IMR-90 (cell line): Measurements from ENCODE around the gene ATG4A. TPM values are rescaled to one million over a fixed set of nuclear protein-coding genes. Genes with fewer than 3 reads are reported as not detected.

Experiments
- ATAC-seq: fragments of 200-7000 bp; cut with Tn5 transposase; 2 replicates; pipeline ENCODE4 v1.9.1; 2020; ENCODE audit warnings: low read depth, mild to moderate bottlenecking, moderate library complexity
- BruUV-seq: library from RNA; stranded (reverse); fragments of 400-500 nt; replicated peaks from 2 replicates; lab custom pipeline; 2021; lab: Mats Ljungman, UMichigan
- CTCF ChIA-PET: fragments of 300-600 bp; formaldehyde crosslinking; extraction: SDS; loops from one replicate; lab custom pipeline; 2021; ENCODE audit warnings: antibody characterized with exemption; lab: Yijun Ruan, JAX
- POLR2A ChIA-PET: fragments of 300-600 bp; sonication (Branson Sonifier 250); formaldehyde crosslinking; loops from one replicate; lab custom pipeline; 2022; ENCODE audit warnings: antibody characterized with exemption; ENCODE audit not compliant: unreplicated experiment; lab: Charles Lee
- DNase-seq: peaks from one replicate; pipeline ENCODE4 v3.0.0; 2013
- H2AFZ ChIP-seq: replicated peaks from 2 replicates; pipeline ENCODE3; 2013; ENCODE audit warnings: low read length, mild to moderate bottlenecking; ENCODE audit not compliant: poor library complexity
- H2AK5ac ChIP-seq: 2 replicates; pipeline ENCODE4 v1.6.1; 2013; ENCODE audit warnings: low read depth, low read length, inconsistent platforms
- H2AK9ac ChIP-seq: replicated peaks from 2 replicates; pipeline ENCODE3; 2013; ENCODE audit warnings: mild to moderate bottlenecking, low read depth, low read length, moderate library complexity; ENCODE audit not compliant: poor library complexity
- H2BK120ac ChIP-seq: 2 replicates; pipeline ENCODE4 v1.6.1; 2013; ENCODE audit warnings: low read depth, low read length, inconsistent platforms
- H2BK15ac ChIP-seq: 3 replicates; pipeline ENCODE4 v1.6.1; 2013; ENCODE audit warnings: low read depth, low read length, inconsistent platforms
- H2BK20ac ChIP-seq: 2 replicates; pipeline ENCODE4 v1.6.1; 2013; ENCODE audit warnings: low read depth, mild to moderate bottlenecking, inconsistent platforms, low read length, moderate library complexity
- H2BK5ac ChIP-seq: 2 replicates; pipeline ENCODE4 v1.6.1; 2013; ENCODE audit warnings: mild to moderate bottlenecking, low read depth, low read length, inconsistent platforms; ENCODE audit not compliant: poor library complexity, severe bottlenecking
- H3K14ac ChIP-seq: replicated peaks from 2 replicates; pipeline ENCODE4 v1.6.1; 2013; ENCODE audit warnings: low read depth, low read length, inconsistent platforms
- H3K18ac ChIP-seq: 2 replicates; pipeline ENCODE4 v1.6.1; 2013; ENCODE audit warnings: low read depth, low read length, control low read depth
- H3K23ac ChIP-seq: 2 replicates; pipeline ENCODE4 v1.6.1; 2013; ENCODE audit warnings: low read depth, low read length, inconsistent platforms
- H3K27ac ChIP-seq: 2 replicates; pipeline ENCODE4 v1.5.1; 2013; ENCODE audit warnings: mild to moderate bottlenecking, control low read depth, low read length; ENCODE audit not compliant: insufficient read depth
- H3K27me3 ChIP-seq: 2 replicates; pipeline ENCODE4 v1.6.1; 2013; ENCODE audit warnings: low read length; ENCODE audit not compliant: control insufficient read depth, insufficient read depth
- H3K36me3 ChIP-seq: 2 replicates; pipeline ENCODE4 v1.6.1; 2013; ENCODE audit warnings: low read length, mixed read lengths; ENCODE audit not compliant: control insufficient read depth, insufficient read depth
- H3K4ac ChIP-seq: 2 replicates; pipeline ENCODE4 v1.6.1; 2013; ENCODE audit warnings: low read depth, low read length, inconsistent platforms
- H3K4me1 ChIP-seq: 2 replicates; pipeline ENCODE4 v1.6.1; 2013; ENCODE audit warnings: low read length, mixed read lengths; ENCODE audit not compliant: control insufficient read depth, insufficient read depth
- H3K4me2 ChIP-seq: 2 replicates; pipeline ENCODE4 v1.6.1; 2013; ENCODE audit warnings: low read depth, mild to moderate bottlenecking, control low read depth, low read length, moderate library complexity
- H3K4me3 ChIP-seq: 2 replicates; pipeline ENCODE4 v1.5.1; 2013; ENCODE audit warnings: low read depth, mild to moderate bottlenecking, control low read depth, low read length, moderate library complexity; ENCODE audit not compliant: insufficient read depth
- H3K56ac ChIP-seq: 2 replicates; pipeline ENCODE4 v1.6.1; 2013; ENCODE audit warnings: low read length, inconsistent platforms; ENCODE audit not compliant: insufficient read depth; ENCODE audit errors: extremely low read depth
- H3K79me1 ChIP-seq, 2 experiments: 2 replicates each; pipeline ENCODE4 v1.6.1; 2013; ENCODE audit warnings: low read length in 2 of 2, inconsistent platforms in 1 of 2, low read depth in 1 of 2
- H3K9ac ChIP-seq: 2 replicates; pipeline ENCODE4 v1.6.1; 2013; ENCODE audit warnings: low read depth, low read length, control low read depth
- H3K9me1 ChIP-seq: 2 replicates; pipeline ENCODE4 v1.6.1; 2013; ENCODE audit warnings: low read length, inconsistent platforms; ENCODE audit not compliant: insufficient read depth
- H3K9me3 ChIP-seq: 2 replicates; pipeline ENCODE4 v1.6.1; 2013; ENCODE audit warnings: low read length; ENCODE audit not compliant: control insufficient read depth, insufficient read depth
- H4K20me1 ChIP-seq: 2 replicates; pipeline ENCODE4 v1.6.1; 2013; ENCODE audit warnings: low read length, inconsistent platforms; ENCODE audit not compliant: insufficient read depth
- H4K5ac ChIP-seq: 2 replicates; pipeline ENCODE4 v1.6.1; 2013; ENCODE audit warnings: mild to moderate bottlenecking, low read depth, low read length, control low read depth
- H4K8ac ChIP-seq, 2 experiments: 2 replicates each; pipeline ENCODE4 v1.6.1; 2013; ENCODE audit warnings: low read depth in 2 of 2, low read length in 2 of 2, control low read depth in 1 of 2, inconsistent platforms in 1 of 2
- H4K91ac ChIP-seq: 2 replicates; pipeline ENCODE4 v1.6.1; 2013; ENCODE audit warnings: low read depth, low read length, inconsistent platforms; ENCODE audit not compliant: insufficient read depth
- BHLHE40 ChIP-seq: fragments of 150-350 bp; IDR thresholded peaks from 2 replicates; pipeline ENCODE4 v1.6.1; 2016; ENCODE audit warnings: mild to moderate bottlenecking, low read depth, low read length
- CEBPB ChIP-seq: IDR thresholded peaks from 2 replicates; pipeline ENCODE4 v1.6.1; 2012; ENCODE audit warnings: low read depth, low read length, improper control_type of control experiment
- CHD1 ChIP-seq: IDR thresholded peaks from 2 replicates; pipeline ENCODE4 v1.6.1; 2012; ENCODE audit warnings: low read depth, low read length, improper control_type of control experiment
- CTCF ChIP-seq: conservative IDR thresholded peaks from 2 replicates; pipeline ENCODE4 v1.5.1; 2012; ENCODE audit warnings: mild to moderate bottlenecking, low read depth, low read length, improper control_type of control experiment
- ELK1 ChIP-seq: fragments of 150-350 bp; IDR thresholded peaks from 2 replicates; pipeline ENCODE4 v1.6.1; 2016; ENCODE audit warnings: low read depth, mild to moderate bottlenecking, low read length, moderate library complexity, borderline replicate concordance
- FOS ChIP-seq: fragments of 150-350 bp; IDR thresholded peaks from 2 replicates; pipeline ENCODE4 v1.6.1; 2016; ENCODE audit warnings: low read depth, low read length
- MAFK ChIP-seq: IDR thresholded peaks from 2 replicates; pipeline ENCODE4 v1.6.1; 2012; ENCODE audit warnings: low read depth, low read length, improper control_type of control experiment
- MAZ ChIP-seq: IDR thresholded peaks from 2 replicates; pipeline ENCODE4 v1.6.1; 2012; ENCODE audit warnings: low read depth, mild to moderate bottlenecking, low read length, improper control_type of control experiment, moderate library complexity, borderline replicate concordance
- NFE2L2 ChIP-seq: fragments of 150-350 bp; IDR thresholded peaks from 2 replicates; pipeline ENCODE4 v1.6.1; 2016; ENCODE audit warnings: low read depth, mild to moderate bottlenecking, low read length
- POLR2A ChIP-seq: IDR thresholded peaks from 2 replicates; pipeline ENCODE4 v1.6.1; 2012; ENCODE audit warnings: mild to moderate bottlenecking, low read depth, low read length
- RAD21 ChIP-seq: IDR thresholded peaks from 2 replicates; pipeline ENCODE4 v1.6.1; 2012; ENCODE audit warnings: low read length, improper control_type of control experiment
- RCOR1 ChIP-seq: IDR thresholded peaks from 2 replicates; pipeline ENCODE4 v1.6.1; 2012; ENCODE audit warnings: mild to moderate bottlenecking, low read length, improper control_type of control experiment; ENCODE audit not compliant: insufficient replicate concordance
- SMC3 ChIP-seq: fragments of 150-350 bp; IDR thresholded peaks from 2 replicates; pipeline ENCODE4 v1.6.1; 2016; ENCODE audit warnings: low read depth, mild to moderate bottlenecking, antibody characterized with exemption, low read length, moderate library complexity
- USF2 ChIP-seq: fragments of 150-350 bp; IDR thresholded peaks from 2 replicates; pipeline ENCODE4 v1.6.1; 2017; ENCODE audit warnings: mild to moderate bottlenecking, antibody characterized with exemption, low read length, low read depth
- WGBS, 2 experiments: methylation state at CpG; one replicate each; pipeline versions ENCODE4 v1.1.5 to v1.1.7; 2013; ENCODE audit warnings: missing lambda C conversion rate in 2 of 2; ENCODE audit not compliant: insufficient read length in 1 of 2; ENCODE audit errors: extremely low coverage in 2 of 2; 5-methylcytosine and 5-hydroxymethylcytosine counted together
- dilution Hi-C: fragments of 300-500 bp; cut with HindIII; formaldehyde crosslinking; loops from one replicate; pipeline ENCODE4 v1.14.3; 2018; ENCODE audit warnings: low sequenced_read_pairs; ENCODE audit not compliant: unreplicated experiment
- in situ Hi-C: fragments of 300-500 bp; cut with MboI; formaldehyde crosslinking; loops from 3 replicates; pipeline ENCODE4 v1.14.3; 2019; ENCODE audit warnings: low sequenced_read_pairs, inconsistent platforms, mixed read lengths
- intact Hi-C: fragments of 100-400 bp; cut with micrococcal nuclease; formaldehyde crosslinking; loops from 2 replicates; pipeline ENCODE4 v1.10.0; 2022
- polyA plus RNA-seq, 3 experiments: library from polyadenylated mRNA; depleted of rRNA; stranded (reverse); fragments of >200 nt; gene quantifications; 2 replicates each; pipeline ENCODE4 v1.2.3, GENCODE V29; 2012; ENCODE audit warnings: low replicate concordance in 1 of 3
- total RNA-seq: library from RNA; depleted of rRNA; stranded (reverse); fragments of >200 nt; gene quantifications from 2 replicates; pipeline ENCODE4 v1.2.3, GENCODE V29; 2012

The ATG4A gene
- total and polyA plus RNA-seq, 2 of the 4 experiments (the other 2 are of a cell fraction), result 8.2 to 14.7 TPM

- Histone ChIP-seq H2AFZ (no peak overlapping the region), H2BK20ac (no peak overlapping the region), H4K8ac (no peak overlapping the region), H2AK5ac (no peak overlapping the region), H3K4me2 (no peak overlapping the region), H3K14ac (no peak overlapping the region), H3K18ac (no peak overlapping the region), H3K4me1 (no peaks in the 10 kb centered on the region; the same call in 1 of the 2 replicates), H3K27ac (no peak overlapping the region), H3K56ac (no peak overlapping the region), H3K23ac (no peak overlapping the region), H3K36me3 (no peaks in the 10 kb centered on the region), H4K5ac (no peak overlapping the region), H3K79me1 (no peaks in the 10 kb centered on the region), H3K9me1 (no peaks in the 10 kb centered on the region), H4K20me1 (no peaks in the 10 kb centered on the region), H3K4ac (no peak overlapping the region), H3K27me3 (peaks cover 9% of the 10 kb centered on the region; the same call in 1 of the 2 replicates), H2BK15ac (no peak overlapping the region), H3K9ac (no peak overlapping the region), H2AK9ac (no peak overlapping the region), H4K91ac (no peak overlapping the region), H3K4me3 (no peak overlapping the region), H3K9me3 (no peaks in the 10 kb centered on the region), H2BK5ac (no peak overlapping the region), H2BK120ac (no peak overlapping the region)
- WGBS, 2 experiments, result no CpG with 5 or more reads among the region's 4 CpGs
- POLR2A ChIA-PET, result no interaction called here
- in situ Hi-C loops, result no loop called here
- BruUV-seq, result no TSS peak
- ATAC-seq, result no peak
- dilution Hi-C loops, result no loop called here
- DNase-seq, result no peak
- intact Hi-C loops, result loop anchor here (10.0 kb wide), 1 partner anchor 143 kb away; no protein-coding TSS in a partner anchor
- TF ChIP-seq MAZ (no peak), SMC3 (no peak), RAD21 (no peak), MAFK (no peak), CHD1 (no peak), CTCF (no peak), USF2 (no peak), POLR2A (no peak), CEBPB (no peak), ELK1 (no peak), RCOR1 (no peak), FOS (no peak), BHLHE40 (no peak), NFE2L2 (no peak)
- CTCF ChIA-PET, result no interaction called here
Observed at GRCh38 chrX:108162265-108162664, 70.7 kb downstream of the ATG4A start.
